Measurements from ENCODE around the gene SHLD3.
"Not testable (repeated sequence)": the region's sequence is repeated elsewhere in the genome, so short reads cannot be mapped to it uniquely, and the experiment has no call there.

The SHLD3 gene, protein sequence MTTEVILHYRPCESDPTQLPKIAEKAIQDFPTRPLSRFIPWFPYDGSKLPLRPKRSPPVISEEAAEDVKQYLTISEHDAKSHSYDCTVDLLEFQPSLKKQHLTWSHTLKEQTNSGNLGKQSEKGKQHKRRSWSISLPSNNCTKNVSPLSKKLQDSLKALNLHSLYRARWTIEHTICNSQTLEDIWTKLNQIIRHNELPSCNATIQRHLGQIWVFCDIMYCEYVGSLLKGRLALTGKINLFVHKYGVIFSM

DNA sequence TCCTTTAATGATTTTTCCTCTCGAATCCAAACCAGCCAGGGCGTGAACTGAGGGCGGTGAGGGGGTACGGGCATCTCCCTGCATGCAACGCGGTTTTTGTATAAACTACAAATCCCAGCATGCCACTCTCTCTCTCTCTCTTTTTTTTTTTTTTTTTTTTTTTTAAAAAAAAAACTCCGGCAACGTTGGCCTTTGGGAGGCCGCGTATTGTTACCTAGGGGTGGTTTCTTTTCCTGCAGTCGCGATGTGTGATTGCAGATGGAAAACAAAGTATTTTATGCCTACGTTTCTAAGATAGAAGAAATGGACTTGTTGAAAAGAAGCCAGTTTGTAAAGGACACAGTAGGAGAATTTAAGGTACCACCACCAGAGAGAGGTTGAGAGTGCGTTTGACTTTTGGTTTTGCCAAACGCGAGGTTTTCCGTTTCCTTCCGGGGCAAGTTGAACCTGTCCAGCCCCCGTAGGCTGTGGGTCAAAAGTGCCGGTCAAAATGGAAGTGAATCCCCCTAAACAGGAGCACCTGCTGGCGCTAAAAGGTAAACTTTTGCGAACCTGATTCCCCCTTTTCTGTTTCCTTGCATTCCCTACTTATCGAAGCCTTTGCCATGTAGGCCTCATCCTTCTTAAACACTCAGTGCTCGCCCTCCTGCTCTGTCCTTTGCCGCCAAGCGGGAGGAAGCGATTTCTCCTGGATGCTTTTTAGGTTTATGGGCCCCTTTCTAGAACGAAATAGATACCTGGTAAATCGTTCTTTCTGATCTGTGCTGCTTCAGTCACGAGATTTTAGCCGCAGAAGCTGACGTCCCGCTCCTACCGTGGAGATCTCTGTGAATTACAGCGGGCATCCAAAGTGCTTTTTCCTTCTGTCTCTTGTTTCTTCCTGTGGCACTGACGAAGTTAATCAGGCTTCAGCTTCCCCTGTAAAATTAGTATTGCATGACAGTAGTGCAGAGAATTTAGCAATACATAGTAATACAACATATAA is at the start of gene SHLD3, which contains the start of gene TRAPPC13:
Gene SHLD3, plus strand, starts transcription at position 457 of the 985 bp plus-strand sequence. CDS start 4,561 bp downstream, outside the sequence.
Gene TRAPPC13, plus strand, starts transcription at position 457 of the 985 bp plus-strand sequence. Its CDS starts 34 bp downstream, at position 491.
- Mint-ChIP-seq H3K27me3 (ENCODE audit: low read depth) (no peaks in the 10 kb centered on the region), H3K9me3 (no peaks in the 10 kb centered on the region), H3K27ac (peak within 1 kb of the TSS; percentile 94), H3K36me3 (ENCODE audit: low read depth) (peaks cover 10% of the 10 kb centered on the region), H3K4me1 (ENCODE audit: low read depth) (peaks cover 23% of the 10 kb centered on the region), H3K4me3 (peak within 1 kb of the TSS; percentile 91)
- DNase-seq (ENCODE audit: low spot score), result peak; percentile 79

DNA sequence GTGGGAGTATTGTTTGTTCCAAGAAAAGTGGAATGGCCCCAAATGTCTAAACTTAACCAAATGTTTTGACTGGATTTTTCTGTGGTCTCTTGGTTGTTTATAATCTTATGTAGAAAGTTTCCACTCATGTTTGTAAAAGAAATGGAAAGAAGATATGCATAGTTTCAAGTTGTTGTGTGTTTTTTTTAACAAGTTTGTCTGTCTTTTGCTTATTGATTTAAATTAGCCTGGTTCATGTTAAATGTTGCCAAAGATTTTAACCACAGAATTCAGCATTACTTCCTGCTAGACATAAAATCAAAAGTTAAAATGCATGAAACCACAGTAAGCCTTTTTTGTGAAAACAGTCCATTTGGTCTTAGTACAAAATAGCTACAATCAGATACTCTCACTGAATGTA is 47.7 kb upstream of the SHLD3 start:
- Mint-ChIP-seq H3K4me3 (no peak overlapping the region), H3K27ac (no peak overlapping the region), H3K4me1 (ENCODE audit: low read depth) (peaks cover 11% of the 10 kb centered on the region), H3K36me3 (ENCODE audit: low read depth) (peaks cover 45% of the 10 kb centered on the region), H3K27me3 (ENCODE audit: low read depth) (no peaks in the 10 kb centered on the region), H3K9me3 (no peaks in the 10 kb centered on the region)
- no peak for DNase-seq (ENCODE audit: low spot score)

DNA sequence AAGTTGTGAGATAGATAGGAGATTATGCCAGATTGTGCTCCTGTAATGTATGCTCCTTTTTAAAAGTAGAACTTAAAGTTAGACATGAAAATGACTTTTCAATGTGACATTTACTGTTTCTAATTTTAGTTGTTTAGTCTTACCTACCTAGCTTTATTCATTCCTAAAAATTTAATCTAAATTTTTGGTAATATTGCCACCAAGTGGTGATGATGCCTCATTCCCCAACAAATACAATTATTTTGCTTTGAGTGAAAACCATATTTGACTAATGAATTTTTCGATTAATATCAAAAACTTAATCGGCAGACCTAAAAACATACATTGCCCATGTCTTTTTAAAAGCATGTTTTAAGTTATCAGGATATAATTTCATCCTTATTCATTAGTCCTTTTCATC is 36.1 kb upstream of the SHLD3 start:
- no peaks in the 10 kb centered on the region for H3K27me3 Mint-ChIP-seq (ENCODE audit: low read depth)
- no peak overlapping the region for H3K4me3 Mint-ChIP-seq
- H3K36me3 Mint-ChIP-seq (ENCODE audit: low read depth), result peaks cover 33% of the 10 kb centered on the region
- no peaks in the 10 kb centered on the region for H3K9me3 Mint-ChIP-seq
- DNase-seq (ENCODE audit: low spot score), result no peak
- no peak overlapping the region for H3K27ac Mint-ChIP-seq
- H3K4me1 Mint-ChIP-seq (ENCODE audit: low read depth), result peaks cover 2% of the 10 kb centered on the region

DNA sequence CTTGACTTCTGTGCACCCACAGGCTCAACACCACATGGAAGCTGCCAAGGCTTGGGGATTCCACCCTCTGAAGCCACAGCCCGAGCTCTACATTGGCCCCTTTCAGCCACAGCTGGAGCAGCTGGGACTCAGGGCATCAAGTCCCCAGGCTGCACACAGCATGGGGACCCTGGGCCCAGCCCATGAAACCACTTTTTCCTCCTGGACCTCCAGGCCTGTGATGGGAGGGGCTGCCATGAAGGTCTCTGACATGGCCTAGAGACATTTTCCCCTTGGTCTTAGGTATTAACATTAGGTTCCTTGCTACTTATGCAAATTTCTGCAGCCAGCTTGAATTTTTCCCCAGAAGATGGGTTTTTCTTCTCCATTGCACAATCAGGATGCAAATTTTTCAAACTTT is 23.1 kb upstream of the SHLD3 start:
- not testable (repeated sequence) for H3K27ac Mint-ChIP-seq; DNase-seq (ENCODE audit: low spot score); H3K4me1 Mint-ChIP-seq (ENCODE audit: low read depth); H3K4me3 Mint-ChIP-seq; H3K27me3 Mint-ChIP-seq (ENCODE audit: low read depth)
- Mint-ChIP-seq H3K36me3 (ENCODE audit: low read depth) (peaks cover 67% of the 10 kb centered on the region), H3K9me3 (peaks cover 17% of the 10 kb centered on the region)

DNA sequence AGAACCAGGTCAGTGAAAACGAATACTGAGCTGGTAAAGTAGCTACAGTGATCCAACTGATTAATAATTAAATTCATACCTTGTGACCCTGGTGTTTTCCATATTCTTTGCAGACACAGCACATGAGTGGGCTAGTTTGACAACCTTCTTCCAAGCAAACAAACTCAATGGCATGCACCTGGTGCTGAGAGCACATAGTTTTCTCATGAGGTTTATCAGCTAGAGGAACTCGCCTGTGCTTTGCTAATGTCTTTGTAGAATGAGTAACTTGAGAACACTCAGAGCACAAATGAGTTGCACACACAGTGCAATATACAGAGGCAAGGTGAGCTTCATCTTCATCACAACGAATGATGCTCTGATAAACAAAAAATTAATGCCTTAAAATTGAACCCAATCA is 13.3 kb upstream of the SHLD3 start:
- DNase-seq (ENCODE audit: low spot score), result no peak
- Mint-ChIP-seq H3K9me3 (no peaks in the 10 kb centered on the region), H3K4me1 (ENCODE audit: low read depth) (no peaks in the 10 kb centered on the region), H3K27ac (no peak overlapping the region), H3K36me3 (ENCODE audit: low read depth) (peaks cover 40% of the 10 kb centered on the region), H3K27me3 (ENCODE audit: low read depth) (no peaks in the 10 kb centered on the region), H3K4me3 (no peak overlapping the region)

DNA sequence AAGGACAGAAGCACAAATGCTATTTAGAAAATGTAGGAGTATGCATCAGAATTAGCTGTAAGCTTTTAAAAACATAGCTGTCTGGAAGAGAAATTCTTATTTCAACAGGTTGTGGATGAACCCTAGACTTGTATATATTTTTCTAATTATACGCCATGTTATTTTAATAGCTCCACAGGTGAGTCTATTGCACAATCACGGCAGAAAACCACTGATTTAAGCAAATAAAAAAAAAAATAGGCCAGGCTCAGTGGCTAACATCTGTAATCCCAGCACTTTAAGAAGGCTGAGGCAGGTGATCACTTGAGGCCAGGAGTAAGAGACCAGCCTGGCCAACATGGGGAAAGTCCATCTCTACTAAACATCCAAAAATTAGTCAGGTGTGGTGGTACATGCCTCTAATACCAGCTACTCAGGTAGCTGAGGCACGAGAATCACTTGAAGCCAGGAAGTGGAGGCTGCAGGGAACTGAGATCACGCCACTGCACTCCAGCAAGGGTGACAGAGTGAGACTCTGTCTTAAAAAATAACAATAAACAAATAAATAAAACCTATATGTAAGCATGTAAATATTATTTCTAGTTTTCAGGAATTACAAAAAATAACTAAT is 12.4 kb upstream of the SHLD3 start:
- Mint-ChIP-seq H3K27ac (no peak overlapping the region), H3K27me3 (ENCODE audit: low read depth) (no peaks in the 10 kb centered on the region), H3K4me1 (ENCODE audit: low read depth) (no peaks in the 10 kb centered on the region), H3K9me3 (no peaks in the 10 kb centered on the region), H3K4me3 (no peak overlapping the region), H3K36me3 (ENCODE audit: low read depth) (peaks cover 34% of the 10 kb centered on the region)
- DNase-seq (ENCODE audit: low spot score), result no peak

DNA sequence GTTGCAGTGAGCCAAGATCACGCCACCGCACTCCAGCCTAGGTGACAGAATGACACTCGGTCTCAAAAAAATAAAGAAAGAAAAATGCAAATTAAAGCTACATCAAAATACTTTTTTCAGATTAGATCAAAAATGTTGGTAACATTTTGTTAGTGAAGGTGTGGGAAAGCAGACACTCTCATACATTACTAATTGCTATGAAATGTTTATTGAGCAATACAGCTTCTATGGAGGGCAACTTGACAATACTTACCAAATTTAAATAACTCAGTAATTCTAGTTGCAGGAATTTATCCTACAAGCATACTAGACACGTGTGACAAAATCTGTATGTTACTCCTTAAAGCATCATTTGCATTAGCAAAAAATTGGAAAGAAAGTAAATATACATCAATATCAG is 4.8 kb upstream of the SHLD3 start:
- Mint-ChIP-seq H3K27ac (no peak overlapping the region), H3K4me1 (ENCODE audit: low read depth) (peaks cover 13% of the 10 kb centered on the region)

DNA sequence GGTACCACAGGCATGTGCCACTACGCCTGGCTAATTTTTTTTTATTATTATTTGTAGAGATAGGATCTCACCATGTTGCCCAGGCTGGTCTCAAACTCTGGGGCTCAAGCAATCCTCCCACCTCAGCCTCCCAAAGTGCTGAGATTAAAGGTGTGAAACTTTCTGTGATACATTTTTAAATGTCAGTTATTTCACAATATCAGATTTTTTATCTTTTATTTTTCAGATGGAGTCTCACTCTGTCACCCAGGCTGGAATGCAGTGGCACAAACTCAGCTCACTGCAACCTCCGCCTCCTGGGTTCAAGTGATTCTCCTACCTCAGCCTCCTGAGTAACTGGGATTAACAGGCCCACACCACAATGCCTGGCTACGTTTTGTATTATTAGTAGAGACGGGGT is 2.9 kb upstream of the SHLD3 start:
- DNase-seq (ENCODE audit: low spot score); H3K9me3 Mint-ChIP-seq; H3K27ac Mint-ChIP-seq; H3K36me3 Mint-ChIP-seq (ENCODE audit: low read depth); H3K4me3 Mint-ChIP-seq; H3K27me3 Mint-ChIP-seq (ENCODE audit: low read depth): not testable (repeated sequence)
- H3K4me1 Mint-ChIP-seq (ENCODE audit: low read depth), result peaks cover 17% of the 10 kb centered on the region

More for the DNA sequence above, 4.8 kb upstream of the SHLD3 start:
- H3K36me3 Mint-ChIP-seq (ENCODE audit: low read depth), result peaks cover 3% of the 10 kb centered on the region
- no peak for DNase-seq (ENCODE audit: low spot score)
- H3K27me3 Mint-ChIP-seq (ENCODE audit: low read depth), result no peaks in the 10 kb centered on the region
- H3K4me3 Mint-ChIP-seq, result no peak overlapping the region
- H3K9me3 Mint-ChIP-seq, result no peaks in the 10 kb centered on the region

DNA sequence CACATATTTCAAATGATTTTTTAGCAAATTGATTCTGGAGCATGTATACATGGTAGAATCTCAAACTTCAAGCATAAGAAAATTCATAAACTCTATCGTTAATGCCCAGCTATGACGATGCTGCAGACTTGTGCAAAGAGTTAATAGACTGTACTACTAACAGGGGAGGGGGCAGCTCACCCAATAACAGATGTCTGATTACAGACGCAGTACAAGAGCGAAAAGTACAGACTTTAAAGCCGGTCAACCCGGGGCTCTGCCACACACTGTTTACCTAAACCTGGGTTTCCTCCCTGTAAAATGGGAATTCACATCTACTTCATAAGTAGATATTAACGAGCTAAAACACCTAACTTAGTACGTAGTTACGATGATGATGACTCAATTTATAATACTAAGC is 1.3 kb upstream of the SHLD3 start:
- Mint-ChIP-seq H3K27me3 (ENCODE audit: low read depth) (no peaks in the 10 kb centered on the region), H3K4me1 (ENCODE audit: low read depth) (peaks cover 23% of the 10 kb centered on the region), H3K4me3 (peak overlapping the region; percentile 91), H3K9me3 (no peaks in the 10 kb centered on the region), H3K36me3 (ENCODE audit: low read depth) (peaks cover 4% of the 10 kb centered on the region), H3K27ac (peak overlapping the region; percentile 94)
- DNase-seq (ENCODE audit: low spot score), result no peak

DNA sequence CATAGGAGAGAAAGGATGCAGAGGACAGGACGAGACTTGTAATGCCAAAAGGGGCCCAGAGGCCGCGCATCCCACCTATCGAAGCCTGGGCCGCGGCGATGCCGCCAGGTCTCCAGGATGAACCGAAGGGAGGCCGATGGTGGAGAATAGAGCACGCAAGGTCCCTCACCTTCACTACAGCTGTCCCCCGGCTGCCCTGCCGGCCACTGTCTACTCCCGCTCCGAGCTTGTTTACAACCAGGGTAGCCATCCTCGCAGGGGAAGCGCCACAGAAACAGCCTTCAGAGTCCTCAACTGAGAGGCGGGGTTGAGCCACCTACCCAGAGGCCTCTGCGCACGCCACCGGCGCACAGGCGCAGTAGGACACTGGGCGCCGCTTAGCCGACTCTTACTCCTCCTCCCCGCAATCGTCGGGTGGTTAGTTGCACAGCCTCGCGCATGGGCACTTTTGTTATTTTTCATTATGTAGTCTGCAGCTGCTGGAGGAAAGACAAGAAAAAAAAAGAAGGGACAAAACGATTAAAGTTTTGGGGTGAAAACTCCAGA is 729 bp upstream of the SHLD3 start, which contains the start of gene TRIM23:
Gene TRIM23, minus strand, starts transcription at position 309 of the 546 bp plus-strand sequence. Its CDS starts 59 bp downstream, at position 250.
- Mint-ChIP-seq H3K36me3 (ENCODE audit: low read depth) (peaks cover 4% of the 10 kb centered on the region), H3K4me1 (ENCODE audit: low read depth) (peaks cover 23% of the 10 kb centered on the region), H3K4me3 (peak within 1 kb of the TSS; percentile 91), H3K27ac (peak within 1 kb of the TSS; percentile 94), H3K27me3 (ENCODE audit: low read depth) (no peaks in the 10 kb centered on the region), H3K9me3 (no peaks in the 10 kb centered on the region)
- DNase-seq (ENCODE audit: low spot score), result peak; percentile 94

DNA sequence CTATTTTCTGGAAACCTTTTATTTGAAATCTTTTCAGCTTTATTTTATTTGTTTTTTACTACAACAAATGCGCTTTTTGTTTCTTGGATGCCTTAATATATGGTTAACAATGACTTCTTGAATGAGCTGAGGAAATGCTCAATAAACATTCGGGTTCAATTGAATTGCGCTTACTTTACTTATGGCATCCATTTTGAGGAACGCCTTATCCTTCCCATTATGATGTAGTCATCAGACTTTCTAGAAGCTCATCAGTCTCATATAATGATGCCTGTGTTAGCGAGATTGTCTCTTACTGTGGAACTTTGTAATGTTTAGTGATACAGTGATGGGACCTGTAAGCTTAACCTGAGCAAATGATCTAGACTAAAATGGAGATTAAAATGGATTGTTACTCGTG is 916 bp downstream of the SHLD3 start:
- H3K4me1 Mint-ChIP-seq (ENCODE audit: low read depth), result peaks cover 23% of the 10 kb centered on the region
- peak overlapping the region; percentile 91 for H3K4me3 Mint-ChIP-seq
- no peaks in the 10 kb centered on the region for H3K27me3 Mint-ChIP-seq (ENCODE audit: low read depth)
- H3K9me3 Mint-ChIP-seq, result no peaks in the 10 kb centered on the region
- H3K36me3 Mint-ChIP-seq (ENCODE audit: low read depth), result peaks cover 11% of the 10 kb centered on the region
- no peak for DNase-seq (ENCODE audit: low spot score)
- peak overlapping the region; percentile 94 for H3K27ac Mint-ChIP-seq

DNA sequence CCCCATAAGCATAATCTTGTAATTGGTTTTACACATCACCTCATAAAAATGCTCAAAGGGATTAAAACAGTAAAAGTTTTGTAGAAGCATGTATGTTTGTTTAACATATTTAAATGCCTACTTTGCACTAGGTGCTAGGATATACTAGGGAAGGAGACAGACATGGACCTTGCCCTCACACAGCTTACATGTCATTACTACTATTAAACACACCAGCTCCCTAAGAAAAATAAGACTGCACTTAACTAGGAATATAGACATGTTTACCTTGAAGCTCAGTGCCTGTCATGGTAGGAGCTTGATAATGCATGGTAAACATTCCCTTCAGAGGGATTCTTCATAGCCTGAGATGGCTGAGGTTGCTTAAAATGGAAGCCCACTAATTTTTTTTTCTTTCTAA is 6.2 kb downstream of the SHLD3 start:
- no peaks in the 10 kb centered on the region for H3K9me3 Mint-ChIP-seq
- peaks cover 12% of the 10 kb centered on the region for H3K36me3 Mint-ChIP-seq (ENCODE audit: low read depth)
- no peak overlapping the region for H3K27ac Mint-ChIP-seq
- no peaks in the 10 kb centered on the region for H3K27me3 Mint-ChIP-seq (ENCODE audit: low read depth)
- H3K4me1 Mint-ChIP-seq (ENCODE audit: low read depth), result peaks cover 8% of the 10 kb centered on the region
- H3K4me3 Mint-ChIP-seq, result no peak overlapping the region
- no peak for DNase-seq (ENCODE audit: low spot score)

DNA sequence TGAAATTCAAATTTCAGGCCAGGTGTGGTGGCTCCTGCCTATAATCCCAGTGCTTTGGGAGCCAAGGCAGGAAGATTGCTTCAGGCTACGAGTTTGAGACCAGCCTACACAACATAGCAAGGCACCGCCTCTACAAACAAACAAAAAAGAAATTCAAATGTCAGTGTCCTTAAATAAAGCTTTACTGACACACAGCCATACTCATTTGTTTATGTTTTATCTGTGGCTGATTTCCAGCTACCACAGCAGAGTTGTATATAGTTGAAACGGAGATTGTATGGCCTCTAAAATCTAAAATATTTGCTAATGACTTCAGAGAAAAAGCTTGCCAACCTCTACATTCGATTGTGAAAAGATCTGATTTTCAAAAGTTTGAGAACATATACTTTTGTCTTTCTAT is 15.4 kb downstream of the SHLD3 start:
- Mint-ChIP-seq H3K27me3 (ENCODE audit: low read depth) (no peaks in the 10 kb centered on the region), H3K9me3 (no peaks in the 10 kb centered on the region), H3K4me1 (ENCODE audit: low read depth) (no peaks in the 10 kb centered on the region), H3K36me3 (ENCODE audit: low read depth) (peaks cover 32% of the 10 kb centered on the region), H3K4me3 (no peak overlapping the region), H3K27ac (no peak overlapping the region)
- DNase-seq (ENCODE audit: low spot score), result no peak
